OCI-LY7 (cell line): Measurements from ENCODE around the gene GIPC1. TPM values are rescaled to one million over a fixed set of nuclear protein-coding genes. Genes with fewer than 3 reads are reported as not detected.

Experiments used
- BruUV-seq: library from RNA; stranded (reverse); fragments of 400-500 nt; replicated peaks from 2 replicates; lab custom pipeline; 2021; lab: Mats Ljungman, UMichigan
- CTCF ChIA-PET: fragments of 300-600 bp; sonication (Branson Sonifier 250); formaldehyde crosslinking; loops from one replicate; lab custom pipeline; 2022; ENCODE audit warnings: antibody characterized with exemption; ENCODE audit not compliant: unreplicated experiment; lab: Charles Lee
- POLR2A ChIA-PET: fragments of 300-600 bp; sonication (Branson Sonifier 250); formaldehyde crosslinking; loops from one replicate; lab custom pipeline; 2022; ENCODE audit warnings: antibody characterized with exemption; lab: Charles Lee
- DNase-seq: peaks from one replicate; pipeline ENCODE4 v3.0.0-alpha.2; 2015; ENCODE audit warnings: low spot score
- H2AFZ ChIP-seq: fragments of 200-600 bp; sonication (generic), shearing (Covaris generic); 2 replicates; pipeline ENCODE4 v1.6.1; 2014; ENCODE audit warnings: mild to moderate bottlenecking, antibody characterized with exemption, low read length, moderate library complexity
- H3K27ac ChIP-seq: fragments of 200-600 bp; sonication (generic); 2 replicates; pipeline ENCODE4 v1.5.1; 2014; ENCODE audit warnings: mixed run types, low read depth, mild to moderate bottlenecking, moderate library complexity, low read length, inconsistent platforms; ENCODE audit not compliant: poor library complexity, severe bottlenecking
- H3K36me3 ChIP-seq: fragments of 200-600 bp; sonication (generic); 2 replicates; pipeline ENCODE4 v1.6.1; 2014; ENCODE audit warnings: mild to moderate bottlenecking, antibody characterized with exemption, low read length, moderate library complexity, mixed read lengths; ENCODE audit not compliant: insufficient read depth
- H3K4me1 ChIP-seq: fragments of 200-600 bp; sonication (generic); 2 replicates; pipeline ENCODE4 v1.5.1; 2014; ENCODE audit warnings: mild to moderate bottlenecking, low read length; ENCODE audit not compliant: insufficient read depth, poor library complexity, severe bottlenecking
- H3K4me2 ChIP-seq: fragments of 200-600 bp; sonication (generic); 2 replicates; pipeline ENCODE4 v1.6.1; 2014; ENCODE audit warnings: mild to moderate bottlenecking, low read length
- H3K4me3 ChIP-seq: fragments of 200-600 bp; sonication (generic); 2 replicates; pipeline ENCODE4 v1.5.1; 2014; ENCODE audit warnings: mild to moderate bottlenecking, low read depth, low read length; ENCODE audit not compliant: poor library complexity, severe bottlenecking
- H3K79me2 ChIP-seq: fragments of 200-600 bp; sonication (generic); 2 replicates; pipeline ENCODE4 v1.6.1; 2016; ENCODE audit warnings: low read depth, mild to moderate bottlenecking, low read length, moderate library complexity, mixed read lengths; ENCODE audit not compliant: insufficient read depth
- H3K9me2 ChIP-seq: fragments of 200-600 bp; sonication (generic); 2 replicates; pipeline ENCODE4 v1.6.1; 2016; ENCODE audit warnings: mild to moderate bottlenecking, low read length, mixed read lengths; ENCODE audit not compliant: insufficient read depth
- H3K9me3 ChIP-seq: fragments of 200-600 bp; sonication (generic); 2 replicates; pipeline ENCODE4 v1.6.1; 2014; ENCODE audit warnings: mild to moderate bottlenecking, mixed run types, low read length, mixed read lengths
- H4K20me1 ChIP-seq: fragments of 200-600 bp; sonication (generic); 2 replicates; pipeline ENCODE4 v1.6.1; 2014; ENCODE audit warnings: mild to moderate bottlenecking, antibody characterized with exemption, low read length, moderate library complexity, mixed read lengths; ENCODE audit not compliant: insufficient read depth
- CTCF ChIP-seq: fragments of 200-600 bp; sonication (generic); conservative IDR thresholded peaks from 2 replicates; pipeline ENCODE4 v1.5.1; 2014; ENCODE audit warnings: mild to moderate bottlenecking, antibody characterized with exemption, low read length, moderate library complexity, mixed read lengths
- EZH2phosphoT487 ChIP-seq: fragments of 200-600 bp; sonication (generic); IDR thresholded peaks from 2 replicates; pipeline ENCODE4 v1.6.1; 2018; ENCODE audit warnings: low read depth, borderline replicate concordance, mild to moderate bottlenecking, mixed run types, antibody characterized with exemption, low read length, moderate library complexity, mixed read lengths
- intact Hi-C: fragments of 100-400 bp; cut with micrococcal nuclease; formaldehyde crosslinking; loops from one replicate; pipeline ENCODE4 v1.10.0; 2022; ENCODE audit not compliant: unreplicated experiment
- total RNA-seq, 2 experiments: library from RNA; depleted of rRNA in 1 of 2; stranded (reverse); fragments of >200 nt in 1 of 2; shearing (Covaris generic) in 1 of 2; gene quantifications; 2 replicates each; pipeline ENCODE4 v1.2.3, GENCODE V29; 2014 to 2022

The GIPC1 gene
- total RNA-seq, 2 experiments from 2014 or later, result 18.5 to 38.3 TPM

- Histone ChIP-seq H3K27ac (no peak overlapping the region), H3K4me1 (no peaks in the 10 kb centered on the region), H3K9me3 (no peaks in the 10 kb centered on the region), H3K79me2 (no peaks in the 10 kb centered on the region), H3K36me3 (no peaks in the 10 kb centered on the region), H3K9me2 (no peaks in the 10 kb centered on the region), H2AFZ (no peak overlapping the region), H4K20me1 (no peaks in the 10 kb centered on the region), H3K4me2 (no peak overlapping the region), H3K4me3 (no peak overlapping the region)
- TF ChIP-seq EZH2phosphoT487 (no peak), CTCF (no peak)
- CTCF ChIA-PET, result no interaction called here
- BruUV-seq, result no TSS peak
- intact Hi-C loops, result no loop called here
- POLR2A ChIA-PET, result no interaction called here
- DNase-seq, result no peak
These were observed 17.8 kb downstream of the GIPC1 start for GRCh38 chr19:14478113-14478545.

GRCh38 chr19:14477418-14478112, 18.4 kb downstream of the GIPC1 start:
- Histone ChIP-seq H3K4me2 (no peak overlapping the region), H3K4me3 (no peak overlapping the region), H3K27ac (no peak overlapping the region), H4K20me1 (no peaks in the 10 kb centered on the region), H3K79me2 (no peaks in the 10 kb centered on the region), H3K36me3 (no peaks in the 10 kb centered on the region), H2AFZ (no peak overlapping the region), H3K9me3 (no peaks in the 10 kb centered on the region), H3K4me1 (no peaks in the 10 kb centered on the region), H3K9me2 (no peaks in the 10 kb centered on the region)
- DNase-seq, result no peak
- TF ChIP-seq CTCF, result no peak
- TF ChIP-seq EZH2phosphoT487, result no peak
- CTCF ChIA-PET, result no interaction called here
- intact Hi-C loops, result no loop called here
- no TSS peak for BruUV-seq
- POLR2A ChIA-PET, result no interaction called here

- ChIA-PET CTCF (interaction anchor here (0.6 kb wide), 1 partner anchor 9 kb away, joined by 6 read pairs; no protein-coding TSS in a partner anchor), POLR2A (no interaction called here)
- H3K4me1 ChIP-seq, result no peaks in the 10 kb centered on the region
- no peak overlapping the region for H2AFZ ChIP-seq
- H3K79me2 ChIP-seq, result no peaks in the 10 kb centered on the region
- H3K4me2 ChIP-seq, result no peak overlapping the region
- peaks cover 6% of the 10 kb centered on the region; the same call in 1 of the 2 replicates for H3K36me3 ChIP-seq
- intact Hi-C loops, result no loop called here
- H4K20me1 ChIP-seq, result no peaks in the 10 kb centered on the region
- H3K9me3 ChIP-seq, result no peaks in the 10 kb centered on the region
- DNase-seq, result peak; percentile 24
- H3K27ac ChIP-seq, result no peak overlapping the region
- TF ChIP-seq CTCF (no peak), EZH2phosphoT487 (no peak)
- H3K9me2 ChIP-seq, result no peaks in the 10 kb centered on the region
- BruUV-seq, result no TSS peak
- no peak overlapping the region for H3K4me3 ChIP-seq
These were observed 19.1 kb downstream of the GIPC1 start for GRCh38 chr19:14476673-14477401.
